Measurements from ENCODE around the gene PLXNC1.

The PLXNC1 gene

GRCh38 chr12:94183708-94184379 lies 35.5 kb downstream of the PLXNC1 start:
- Histone ChIP-seq H3K4me3 (replicated peaks; ENCODE audit: low read depth, low read length) (no peak overlapping the region), H3K36me3 (ENCODE audit: control insufficient read depth, insufficient read depth, low read length) (peaks cover 9% of the 10 kb centered on the region), H3K27me3 (replicated peaks; ENCODE audit: control insufficient read depth, insufficient read depth, low read length) (no peaks in the 10 kb centered on the region)
- TF ChIP-seq CTCF (IDR thresholded peaks at IDR 0.05; ENCODE audit: insufficient read depth, low read length, poor library complexity, severe bottlenecking), result no peak
- no peak for DNase-seq (ENCODE audit: extremely low read depth, insufficient read length)

GRCh38 chr12:94184995-94185719 lies 36.8 kb downstream of the PLXNC1 start:
- DNase-seq (ENCODE audit: extremely low read depth, insufficient read length), result no peak
- TF ChIP-seq CTCF (IDR thresholded peaks at IDR 0.05; ENCODE audit: insufficient read depth, low read length, poor library complexity, severe bottlenecking), result no peak
- Histone ChIP-seq H3K4me3 (replicated peaks; ENCODE audit: low read depth, low read length) (no peak overlapping the region), H3K36me3 (ENCODE audit: control insufficient read depth, insufficient read depth, low read length) (peaks cover 9% of the 10 kb centered on the region), H3K27me3 (replicated peaks; ENCODE audit: control insufficient read depth, insufficient read depth, low read length) (no peaks in the 10 kb centered on the region)

GRCh38 chr12:94185801-94186200 lies 37.4 kb downstream of the PLXNC1 start:
- TF ChIP-seq CTCF (IDR thresholded peaks at IDR 0.05; ENCODE audit: insufficient read depth, low read length, poor library complexity, severe bottlenecking), result no peak
- no peaks in the 10 kb centered on the region for H3K27me3 ChIP-seq (replicated peaks; ENCODE audit: control insufficient read depth, insufficient read depth, low read length)
- DNase-seq (ENCODE audit: extremely low read depth, insufficient read length), result no peak
- peaks cover 9% of the 10 kb centered on the region for H3K36me3 ChIP-seq (ENCODE audit: control insufficient read depth, insufficient read depth, low read length)
- H3K4me3 ChIP-seq (replicated peaks; ENCODE audit: low read depth, low read length), result no peak overlapping the region

- Histone ChIP-seq H3K27me3 (replicated peaks; ENCODE audit: control insufficient read depth, insufficient read depth, low read length) (no peaks in the 10 kb centered on the region), H3K4me3 (replicated peaks; ENCODE audit: low read depth, low read length) (no peak overlapping the region), H3K36me3 (ENCODE audit: control insufficient read depth, insufficient read depth, low read length) (peaks cover 9% of the 10 kb centered on the region)
- TF ChIP-seq CTCF (IDR thresholded peaks at IDR 0.05; ENCODE audit: insufficient read depth, low read length, poor library complexity, severe bottlenecking), result no peak
- DNase-seq (ENCODE audit: extremely low read depth, insufficient read length), result no peak
These were observed 38.2 kb downstream of the PLXNC1 start for GRCh38 chr12:94186278-94187241.

- H3K36me3 ChIP-seq (ENCODE audit: control insufficient read depth, insufficient read depth, low read length), result peaks cover 5% of the 10 kb centered on the region
- no peaks in the 10 kb centered on the region for H3K27me3 ChIP-seq (replicated peaks; ENCODE audit: control insufficient read depth, insufficient read depth, low read length)
- DNase-seq (ENCODE audit: extremely low read depth, insufficient read length), result no peak
- H3K4me3 ChIP-seq (replicated peaks; ENCODE audit: low read depth, low read length), result no peak overlapping the region
- no peak for TF ChIP-seq CTCF (IDR thresholded peaks at IDR 0.05; ENCODE audit: insufficient read depth, low read length, poor library complexity, severe bottlenecking)
These were observed 39.0 kb downstream of the PLXNC1 start for GRCh38 chr12:94187361-94187760.

All from GM06990 (cell line).